HG02970 (cell line): ENCODE measurements around the gene EBP.
"Not testable (repeated sequence)": the region's sequence is repeated elsewhere in the genome, so short reads cannot be mapped to it uniquely, and the experiment has no call there.

Experiments used
- ATAC-seq: cut with Tn5 transposase; IDR thresholded peaks from one replicate; pipeline ENCODE4 v1.9.1; 2021; ENCODE audit warnings: mild to moderate bottlenecking, moderate library complexity, moderate number of reproducible peaks; ENCODE audit not compliant: unreplicated experiment, low FRiP score

EBP gene

DNA sequence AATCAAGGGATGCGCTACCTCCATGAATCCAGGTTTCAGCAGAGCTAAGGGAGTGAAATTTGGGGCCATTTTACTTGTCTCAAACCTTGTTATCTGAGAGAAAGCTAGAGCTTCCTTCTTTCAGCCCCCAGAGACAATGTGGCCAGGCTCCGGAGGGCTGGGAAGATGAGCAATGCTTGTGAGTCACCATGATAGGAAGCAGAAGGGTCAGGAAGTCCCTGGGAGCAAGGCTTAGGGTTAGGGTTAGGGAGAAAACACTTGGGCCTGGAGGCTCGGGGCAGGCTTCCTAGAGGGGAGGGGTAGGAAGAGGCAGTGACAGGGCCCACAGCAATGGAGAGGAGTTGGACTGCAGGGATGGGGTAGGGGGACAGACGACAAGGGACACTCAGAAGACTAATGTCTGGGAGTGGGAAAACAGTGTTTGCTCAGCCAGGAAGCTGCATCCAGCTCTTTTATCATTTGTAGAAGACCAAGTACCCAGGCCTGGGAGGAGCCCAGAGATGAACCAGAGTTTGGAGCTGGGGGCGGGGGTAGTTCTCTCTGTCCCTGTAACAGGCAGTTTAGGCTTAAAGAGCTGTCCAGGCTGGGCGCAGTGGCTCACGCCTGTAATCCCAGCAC, 29.2 kb upstream of the EBP start:
- no peak for ATAC-seq

DNA sequence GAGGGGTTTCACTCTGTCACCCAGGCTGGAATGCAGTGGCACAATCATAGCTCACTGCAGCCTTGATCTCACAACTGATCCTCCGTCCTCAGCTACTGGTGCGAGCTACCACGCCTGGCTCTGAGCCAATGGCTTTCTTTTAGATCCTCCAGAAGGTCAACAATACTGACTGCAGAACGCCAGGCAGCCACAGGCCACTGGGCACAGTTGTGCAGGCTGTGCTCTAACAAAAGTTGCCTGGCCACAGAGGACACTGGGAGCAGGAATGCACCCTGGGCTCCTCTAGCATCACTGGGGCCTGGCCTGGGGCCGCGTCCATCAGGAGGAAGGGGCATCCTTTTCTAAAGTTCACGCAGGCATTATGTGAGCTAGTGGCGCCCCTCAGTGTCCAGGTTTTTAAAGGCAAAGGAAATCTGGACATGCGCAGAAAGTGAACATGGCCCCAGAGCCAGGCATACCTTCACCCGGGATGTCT, 27.7 kb upstream of the EBP start:
- ATAC-seq = no peak

- ATAC-seq = no peak
Observed at GRCh38 chrX:48496660-48497059, 24.9 kb upstream of the EBP start.

DNA sequence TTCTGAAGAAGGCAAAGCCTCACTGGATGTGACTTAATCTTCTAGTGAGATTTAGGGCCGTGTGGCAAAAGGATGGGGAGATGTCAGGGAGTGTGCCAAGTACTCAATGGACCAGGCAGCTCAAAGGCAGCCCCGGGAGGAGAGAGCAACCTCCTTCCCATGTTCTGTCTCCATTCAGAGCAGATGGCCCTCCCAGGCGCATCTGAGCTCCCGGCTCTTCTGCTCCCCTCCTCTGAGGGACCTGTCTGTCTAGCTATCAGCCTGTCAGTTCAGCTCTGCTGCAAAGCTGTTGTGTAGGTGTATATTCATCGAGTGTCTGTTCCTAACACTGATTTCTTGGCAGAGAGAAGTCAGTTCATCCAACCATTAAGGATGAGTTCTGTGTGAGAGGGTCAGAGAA, 23.7 kb upstream of the EBP start:
- ATAC-seq = no peak

- ATAC-seq = no peak
Observed at GRCh38 chrX:48498374-48498809, 23.2 kb upstream of the EBP start.

DNA sequence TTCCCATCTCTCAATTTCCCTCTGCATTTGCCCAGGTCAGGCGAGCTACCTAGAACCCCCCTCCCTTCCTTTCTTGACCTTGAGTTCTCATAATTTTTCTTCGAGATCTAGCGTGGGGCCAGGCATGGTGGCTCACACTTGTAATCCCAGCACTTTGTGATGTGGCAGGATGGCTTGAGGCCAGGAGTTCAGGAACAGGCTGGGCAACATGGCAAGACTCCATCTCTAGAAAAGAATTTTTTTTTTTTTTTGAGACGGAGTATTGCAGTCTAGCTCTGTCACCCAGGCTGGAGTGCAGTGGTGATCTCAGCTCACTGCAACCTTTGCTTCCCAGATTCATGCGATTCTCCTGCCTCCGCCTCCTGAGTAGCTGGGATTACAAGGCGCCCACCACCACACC, 17.3 kb upstream of the EBP start:
- no peak for ATAC-seq

GRCh38 chrX:48505481-48505880, 16.1 kb upstream of the EBP start:
- ATAC-seq = no peak

- ATAC-seq = no peak
Observed at GRCh38 chrX:48507246-48507645, 14.4 kb upstream of the EBP start.

DNA sequence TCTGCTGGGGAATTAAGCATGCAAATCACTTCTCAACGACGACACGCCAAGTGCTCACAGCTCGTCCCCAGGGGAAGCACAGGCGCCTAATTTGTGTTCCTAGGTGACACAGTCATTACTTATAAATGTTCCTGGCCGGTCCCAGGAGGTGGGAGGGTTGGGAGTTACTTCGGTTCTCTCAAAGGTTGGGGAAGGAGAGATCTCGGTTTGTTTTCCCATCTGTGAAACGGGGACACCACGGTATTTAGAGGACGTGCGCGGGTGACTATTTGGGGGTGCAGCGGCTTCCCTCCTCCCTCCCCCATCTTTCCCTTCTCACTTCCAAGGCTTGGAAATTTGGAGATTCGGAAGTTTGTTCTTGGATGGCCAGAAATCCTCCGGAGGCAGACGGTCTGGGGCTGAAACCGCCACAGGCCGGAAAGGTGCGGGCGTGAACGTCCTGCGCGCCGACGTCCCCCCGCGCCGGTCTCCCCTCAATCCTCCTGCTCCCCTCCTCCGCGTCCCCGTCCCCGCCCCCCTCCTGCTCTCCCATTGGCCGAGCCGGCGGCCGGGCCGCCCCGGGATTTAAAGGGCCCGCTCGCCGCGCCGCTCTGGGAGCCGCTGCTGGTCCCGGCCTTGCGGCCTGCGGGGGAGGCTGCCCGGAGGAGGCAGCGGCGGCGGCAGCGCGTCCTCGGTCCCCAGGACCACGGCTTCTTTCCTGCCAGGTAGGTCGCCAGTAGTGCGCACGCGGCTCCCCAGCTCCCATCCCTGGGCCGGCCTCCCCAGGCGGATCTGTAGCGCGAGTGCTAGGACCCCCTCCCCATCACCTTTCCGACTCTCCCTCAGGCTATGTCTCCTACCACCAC, 13.0 kb upstream of the EBP start, which contains the start of gene PORCN:
Gene PORCN (plus strand): TSS at position 593 of the 845 bp plus-strand sequence. CDS start 829 bp downstream, outside the sequence.
- no peak for ATAC-seq

- no peak for ATAC-seq
Observed at GRCh38 chrX:48509245-48509590, 12.4 kb upstream of the EBP start.

- ATAC-seq = no peak
Observed at GRCh38 chrX:48509619-48510018, 12.0 kb upstream of the EBP start.

- ATAC-seq = no peak
Observed at GRCh38 chrX:48511560-48511959, 10.0 kb upstream of the EBP start.

- ATAC-seq = no peak
Observed at GRCh38 chrX:48512371-48512935, 9.2 kb upstream of the EBP start.

DNA sequence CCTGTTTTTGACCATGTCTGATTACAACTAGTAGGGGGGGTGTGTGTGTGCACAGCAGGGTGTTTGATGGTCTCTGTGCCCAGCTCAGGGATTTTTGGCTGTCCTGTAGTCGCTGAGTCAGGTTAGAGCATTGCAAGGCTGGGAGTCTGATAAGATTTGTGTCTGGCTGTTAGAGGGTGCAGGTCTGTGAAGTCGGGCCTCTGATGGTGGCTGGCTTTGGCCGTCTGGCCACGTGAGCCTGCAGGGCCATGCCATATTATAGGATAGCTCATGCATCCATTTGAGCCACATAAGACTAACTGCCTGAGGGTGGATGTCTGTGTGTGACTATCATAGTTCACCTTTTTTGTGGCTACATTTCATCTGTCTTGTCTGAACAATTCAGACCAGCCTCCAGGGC, 7.9 kb upstream of the EBP start:
- ATAC-seq = no peak

DNA sequence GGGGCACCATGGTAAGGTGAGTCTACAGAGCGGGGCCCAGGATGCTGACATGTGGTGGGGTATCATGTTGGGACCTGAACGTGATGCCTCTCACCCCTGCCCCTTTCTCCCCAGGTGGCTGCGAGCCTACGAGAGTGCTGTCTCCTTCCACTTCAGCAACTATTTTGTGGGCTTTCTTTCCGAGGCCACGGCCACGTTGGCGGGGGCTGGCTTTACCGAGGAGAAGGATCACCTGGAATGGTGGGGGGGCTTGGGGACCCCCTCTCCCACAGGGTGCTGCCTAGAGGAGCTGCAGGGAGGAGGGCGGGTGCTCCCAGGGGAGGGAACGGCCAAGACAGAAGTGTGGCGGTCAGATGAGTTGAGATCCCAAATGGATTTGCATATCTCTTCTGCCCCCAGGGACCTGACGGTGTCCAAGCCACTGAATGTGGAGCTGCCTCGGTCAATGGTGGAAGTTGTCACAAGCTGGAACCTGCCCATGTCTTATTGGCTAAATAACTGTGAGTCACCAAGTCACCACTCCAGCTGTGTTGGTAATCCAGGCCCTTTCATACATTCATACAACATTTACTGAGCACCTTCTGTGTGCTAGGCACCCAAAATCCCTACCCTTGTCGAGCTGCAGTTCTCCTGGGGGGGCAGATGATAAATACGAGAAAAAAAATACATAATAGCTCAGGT, 7.3 kb upstream of the EBP start:
- no peak for ATAC-seq

GRCh38 chrX:48514868-48515460, 6.6 kb upstream of the EBP start:
- ATAC-seq = no peak

DNA sequence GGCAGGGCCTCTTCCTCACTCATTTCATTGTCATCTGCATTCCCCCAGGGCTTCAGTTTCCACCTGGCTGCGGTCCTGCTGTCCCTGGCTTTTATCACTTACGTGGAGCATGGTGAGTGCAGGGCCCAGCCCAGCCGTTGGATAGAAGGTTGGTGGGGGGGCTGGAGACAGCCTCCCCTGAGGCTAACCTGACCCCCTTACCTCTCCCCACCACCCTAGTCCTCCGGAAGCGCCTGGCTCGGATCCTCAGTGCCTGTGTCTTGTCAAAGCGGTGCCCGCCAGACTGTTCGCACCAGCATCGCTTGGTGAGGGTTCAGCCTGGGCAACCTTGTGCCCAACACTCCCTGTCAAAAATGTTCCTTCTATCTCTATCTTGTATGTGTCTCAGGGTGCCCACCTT, 5.8 kb upstream of the EBP start:
- ATAC-seq = no peak

GRCh38 chrX:48516285-48516684, 5.3 kb upstream of the EBP start:
- ATAC-seq = no peak

GRCh38 chrX:48516987-48517386, 4.6 kb upstream of the EBP start:
- no peak for ATAC-seq

DNA sequence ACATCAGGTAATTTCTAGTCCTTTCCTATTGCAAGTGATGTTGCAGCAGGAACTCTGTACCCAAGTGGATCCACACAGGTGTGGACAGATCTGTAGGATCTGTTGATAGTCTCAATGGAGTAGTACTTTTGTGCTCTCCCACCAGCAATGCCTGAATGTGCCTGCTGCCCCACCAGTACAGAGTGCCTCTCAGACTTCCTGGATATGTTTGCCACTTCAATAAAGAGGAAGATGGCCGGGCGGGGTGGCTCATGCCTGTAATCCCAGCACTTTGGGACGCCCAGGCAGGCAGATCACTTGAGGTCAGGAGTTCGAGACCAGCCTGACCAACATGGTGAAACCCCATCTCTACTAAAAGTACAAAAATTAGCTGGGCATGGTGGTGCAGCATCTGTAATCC, 2.1 kb upstream of the EBP start:
- ATAC-seq = not testable (repeated sequence)

GRCh38 chrX:48520455-48520854, 1.2 kb upstream of the EBP start:
- no peak for ATAC-seq
